GM12878 (cell line): ENCODE results near the gene MYO1D. TPM values are rescaled to one million over a fixed set of nuclear protein-coding genes. Genes with fewer than 3 reads are reported as not detected.

Experiments
- ATAC-seq: fragments of 200-7000 bp; cut with Tn5 transposase; 3 replicates; pipeline ENCODE4 v1.9.1; 2020; ENCODE audit warnings: mild to moderate bottlenecking, moderate library complexity
- BruUV-seq: library from RNA; stranded (reverse); fragments of 400-500 nt; replicated peaks from 2 replicates; lab custom pipeline; 2021; lab: Mats Ljungman, UMichigan
- CTCF ChIA-PET: fragments of 300-600 bp; sonication (Branson Sonifier 250); formaldehyde crosslinking; extraction: SDS; loops from one replicate; lab custom pipeline; 2021; ENCODE audit warnings: inconsistent platforms; lab: Yijun Ruan, JAX
- POLR2A ChIA-PET: fragments of 350-600 bp; formaldehyde crosslinking; extraction: SDS; loops from one replicate; lab custom pipeline; 2021; ENCODE audit warnings: inconsistent platforms; lab: Charles Lee
- RAD21 ChIA-PET: fragments of 300-600 bp; sonication (Branson Sonifier 250); formaldehyde crosslinking; loops from one replicate; lab custom pipeline; 2023; ENCODE audit warnings: antibody characterized with exemption; ENCODE audit not compliant: unreplicated experiment; lab: Charles Lee
- SMC1A ChIA-PET: fragments of 300-600 bp; sonication (Branson Sonifier 250); formaldehyde crosslinking; loops from one replicate; lab custom pipeline; 2023; ENCODE audit not compliant: unreplicated experiment, uncharacterized antibody; lab: Charles Lee
- DNase-seq: peaks from one replicate; pipeline ENCODE4 v3.0.0-alpha.2; 2011; ENCODE audit warnings: low read depth, low spot score
- FAIRE-seq: peaks from 3 replicates; lab custom pipeline; 2011; peaks lifted over from hg19 to GRCh38; lab: Jason Lieb, UNC
- H2AFZ ChIP-seq: 2 replicates; pipeline ENCODE4 v1.6.0; 2011; ENCODE audit warnings: low read depth, low read length, control low read depth; ENCODE audit not compliant: control insufficient read depth
- H3K27ac ChIP-seq: 2 replicates; pipeline ENCODE4 v1.5.1; 2011; ENCODE audit warnings: control low read depth; ENCODE audit not compliant: control insufficient read depth, insufficient read depth
- H3K27me3 ChIP-seq, 2 experiments: replicated peaks in 1 of 2; 2 replicates each; pipeline versions ENCODE4 v1.6.0 to v1.6.1; 2011; ENCODE audit warnings: low read length in 1 of 2; ENCODE audit not compliant: control insufficient read depth in 2 of 2, insufficient read depth in 2 of 2
- H3K36me3 ChIP-seq, 2 experiments: 2 replicates each; pipeline ENCODE4 v1.5.1; 2011; ENCODE audit warnings: low read length in 1 of 2; ENCODE audit not compliant: control insufficient read depth in 2 of 2, insufficient read depth in 2 of 2
- H3K4me1 ChIP-seq: 2 replicates; pipeline ENCODE4 v1.6.1; 2011; ENCODE audit warnings: mild to moderate bottlenecking, low read length, moderate library complexity, mixed read lengths; ENCODE audit not compliant: control insufficient read depth, insufficient read depth
- H3K4me2 ChIP-seq: 2 replicates; pipeline ENCODE4 v1.6.0; 2011; ENCODE audit warnings: control low read depth; ENCODE audit not compliant: control insufficient read depth, insufficient read depth
- H3K4me3 ChIP-seq: fragments of 200-600 bp; sonication (generic); 2 replicates; pipeline ENCODE4 v1.5.1; 2016
- H3K79me2 ChIP-seq: 2 replicates; pipeline ENCODE4 v1.6.0; 2011; ENCODE audit warnings: low read length; ENCODE audit not compliant: control insufficient read depth, insufficient read depth
- H3K9ac ChIP-seq: 2 replicates; pipeline ENCODE4 v1.8.0; 2011; ENCODE audit warnings: low read length, control low read depth, mixed read lengths; ENCODE audit not compliant: control insufficient read depth, insufficient read depth
- H3K9me3 ChIP-seq: replicated peaks from 3 replicates; pipeline ENCODE4 v1.5.1; 2011; ENCODE audit warnings: mild to moderate bottlenecking, low read length; ENCODE audit not compliant: control insufficient read depth, insufficient read depth
- H4K20me1 ChIP-seq: 2 replicates; pipeline ENCODE4 v1.6.0; 2011; ENCODE audit not compliant: control insufficient read depth, insufficient read depth
- BCL11A ChIP-seq: IDR thresholded peaks from 2 replicates; pipeline ENCODE4 v1.6.1; 2011; ENCODE audit warnings: low read depth, low read length
- BRCA1 ChIP-seq: IDR thresholded peaks from 2 replicates; pipeline ENCODE4 v1.6.1; 2011; ENCODE audit warnings: low read depth, low read length, improper control_type of control experiment
- CHD1 ChIP-seq: IDR thresholded peaks from 2 replicates; pipeline ENCODE4 v1.6.1; 2012; ENCODE audit warnings: low read depth, low read length, improper control_type of control experiment
- CHD4 ChIP-seq: fragments of 200-600 bp; sonication (generic); IDR thresholded peaks from 2 replicates; pipeline ENCODE4 v1.6.1; 2016; ENCODE audit warnings: mild to moderate bottlenecking
- IRF3 ChIP-seq: fragments of 450-650 bp; IDR thresholded peaks from 2 replicates; pipeline ENCODE4 v1.6.1; 2014; ENCODE audit warnings: mild to moderate bottlenecking
- JUNB ChIP-seq: IDR thresholded peaks from 2 replicates; pipeline ENCODE4 v1.6.1; 2016; ENCODE audit warnings: antibody characterized with exemption, mild to moderate bottlenecking
- KLF5 ChIP-seq: fragments of 450-650 bp; IDR thresholded peaks from 2 replicates; pipeline ENCODE4 v1.6.1; 2014; ENCODE audit warnings: mild to moderate bottlenecking; ENCODE audit not compliant: partially characterized antibody
- NBN ChIP-seq: fragments of 450-650 bp; IDR thresholded peaks from 2 replicates; pipeline ENCODE4 v1.6.1; 2016
- NR2F1 ChIP-seq: fragments of 450-650 bp; conservative IDR thresholded peaks from 2 replicates; pipeline ENCODE4 v1.6.1; 2017; ENCODE audit warnings: mild to moderate bottlenecking
- PML ChIP-seq: IDR thresholded peaks from 2 replicates; pipeline ENCODE4 v1.6.1; 2012; ENCODE audit warnings: low read length, inconsistent platforms
- PRDM15 ChIP-seq: fragments of 450-650 bp; formaldehyde crosslinking; IDR thresholded peaks from 2 replicates; pipeline ENCODE4 v1.4.0; 2020; ENCODE audit warnings: mild to moderate bottlenecking, moderate library complexity
- RUNX3 ChIP-seq: IDR thresholded peaks from 2 replicates; pipeline ENCODE4 v1.6.1; 2012; ENCODE audit warnings: low read length, inconsistent platforms
- SUPT20H ChIP-seq: IDR thresholded peaks from 2 replicates; pipeline ENCODE4 v1.6.1; 2011; ENCODE audit warnings: low read depth, mild to moderate bottlenecking, low read length, moderate library complexity, borderline replicate concordance; ENCODE audit not compliant: control insufficient read depth
- YY1 ChIP-seq: IDR thresholded peaks from 2 replicates; pipeline ENCODE4 v1.6.1; 2011; ENCODE audit warnings: low read depth, mild to moderate bottlenecking, low read length
- ZNF384 ChIP-seq: IDR thresholded peaks from 2 replicates; pipeline ENCODE4 v1.6.1; 2012; ENCODE audit warnings: low read depth, mild to moderate bottlenecking, low read length, improper control_type of control experiment, borderline replicate concordance
- ZNF622 ChIP-seq: fragments of 450-650 bp; IDR thresholded peaks from 2 replicates; pipeline ENCODE4 v1.6.1; 2017; ENCODE audit warnings: mild to moderate bottlenecking, inconsistent platforms
- WGBS: methylation state at CpG from one replicate; pipeline ENCODE4 v1.1.6; 2016; ENCODE audit warnings: low lambda C conversion rate; ENCODE audit not compliant: insufficient replicate concordance, insufficient coverage; ENCODE audit errors: missing lambda C conversion rate; 5-methylcytosine and 5-hydroxymethylcytosine counted together
- in situ Hi-C: fragments of 300-500 bp; cut with MboI; formaldehyde crosslinking; loops from 9 replicates; pipeline ENCODE4 v1.14.3; 2018; ENCODE audit warnings: mixed read lengths
- intact Hi-C: fragments of 100-400 bp; cut with micrococcal nuclease; formaldehyde crosslinking; loops from one replicate; pipeline ENCODE4 v1.14.2; 2022; ENCODE audit not compliant: unreplicated experiment
- polyA plus RNA-seq, 11 experiments: library from polyadenylated mRNA; depleted of rRNA in 4 of 11; unstranded in 6 of 11; stranded (reverse) in 5 of 11; fragments of >200 nt; fragmentation: Nextera tagmentation in 4 of 11; fragmentation: Illumina TruSeq in 1 of 11; extraction: Ambion mirVana in 4 of 11; extraction: Trizol in 1 of 11; gene quantifications; 1 replicate in 1 of 11; 2 replicates in 10 of 11; pipeline versions ENCODE4 v1.2.1 to v1.2.3, GENCODE V29; 2011 to 2016; ENCODE audit warnings: inconsistent platforms in 2 of 11, missing spikeins in 2 of 11, low read depth in 1 of 11
- total RNA-seq, 4 experiments: library from RNA; depleted of rRNA in 3 of 4; stranded (reverse); fragments of >200 nt in 3 of 4; fragmentation: Illumina TruSeq in 1 of 4; extraction: Trizol in 1 of 4; gene quantifications; 2 replicates each; pipeline versions ENCODE4 v1.2.1 to v1.2.3, GENCODE V29; 2013 to 2021
- TF ChIP-seq, protein P1 (sequence below): IDR thresholded peaks from 2 replicates; pipeline ENCODE4 v1.6.1; 2012; ENCODE audit warnings: low read depth, low read length, improper control_type of control experiment

MYO1D gene
- total and polyA plus RNA-seq, 10 of the 15 experiments (the other 5 are each of a cell fraction or from before 2014, with no cell fraction given): 1.8 to 37.7 (median 25.4) TPM

GRCh38 chr17:32910769-32911168 is 33.8 kb upstream of the MYO1D start (continued):
- TF ChIP-seq PRDM15 (CRISPR knock-in tag): no peak
- no peak for TF ChIP-seq CHD4
- TF ChIP-seq YY1: no peak
- TF ChIP-seq, all 136 proteins: peak for 0

DNA sequence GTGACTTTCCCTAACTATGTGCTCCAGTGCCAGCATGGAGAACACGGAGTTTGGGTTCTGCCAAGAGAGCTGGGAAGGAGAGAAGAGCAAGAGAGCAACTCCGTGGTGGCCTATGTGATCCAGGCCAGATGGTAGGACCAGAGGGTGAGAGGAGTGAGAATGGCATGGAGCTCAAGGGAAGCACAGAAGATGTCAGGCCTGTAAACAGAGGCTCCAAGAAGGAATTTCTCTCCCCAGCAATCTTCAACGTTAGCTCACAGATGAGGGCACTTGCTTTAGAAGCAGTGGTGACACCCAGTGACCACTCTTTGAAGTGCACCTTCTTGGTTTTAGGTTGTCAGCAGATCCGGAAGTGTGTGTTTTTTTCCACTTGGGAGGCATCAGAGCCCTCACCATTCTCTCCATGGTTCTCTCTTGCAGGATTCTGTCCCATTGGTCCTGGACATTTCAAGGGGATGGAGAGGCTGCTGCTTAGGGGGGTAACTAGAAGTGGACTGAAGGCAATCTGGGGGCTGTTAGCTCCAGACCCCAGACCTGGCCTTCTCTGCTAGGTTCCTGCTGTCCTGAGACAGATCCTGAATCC is 33.0 kb upstream of the MYO1D start:
- intact Hi-C loops (loop anchor here (1.0 kb wide), 1 partner anchor 127 kb away; no protein-coding TSS in a partner anchor), in situ Hi-C loops (loop anchor here (10.0 to 25.0 kb wide), 2 partner anchors 125 to 448 kb away; no protein-coding TSS in a partner anchor)
- peak; percentile 97 for ATAC-seq
- peak; percentile 46 for DNase-seq
- CTCF ChIA-PET: interaction anchor here (0.6 to 12.1 kb wide), 40 partner anchors 10 to 840 kb away, joined by 3 to 206 read pairs (median 4); partner anchors contain the start of gene MYO1D
- H3K4me3 ChIP-seq: no peak overlapping the region
- no peaks in the 10 kb centered on the region for H3K4me1 ChIP-seq
- H3K36me3 ChIP-seq: no peaks in the 10 kb centered on the region
- H3K9ac ChIP-seq: no peak overlapping the region
- SMC1A ChIA-PET: interaction anchor here (0.7 to 13.9 kb wide), 24 partner anchors 9 to 445 kb away, joined by 3 to 137 read pairs (median 4); partner anchors contain the start of gene MYO1D
- no TSS peak for BruUV-seq
- H2AFZ ChIP-seq: peak overlapping the region; percentile 93
- H3K4me2 ChIP-seq: no peak overlapping the region
- RAD21 ChIA-PET: interaction anchor here (0.7 to 3.3 kb wide), 16 partner anchors 12 to 449 kb away, joined by 3 to 60 read pairs (median 4); partner anchors contain the start of gene MYO1D
- 42% methylated on average over 4 of the region's 4 CpGs for WGBS
- FAIRE-seq: peak; percentile 74
- H3K27ac ChIP-seq: no peak overlapping the region
- H3K27me3 ChIP-seq: no peaks in the 10 kb centered on the region
- H3K79me2 ChIP-seq: no peaks in the 10 kb centered on the region
- H3K9me3 ChIP-seq: no peaks in the 10 kb centered on the region; the same call in 2 of the 3 replicates
- POLR2A ChIA-PET: interaction anchor here (0.8 to 1.4 kb wide), 3 partner anchors 31 to 128 kb away, joined by 3 to 5 read pairs (median 3); no protein-coding TSS in a partner anchor
- no peaks in the 10 kb centered on the region for H4K20me1 ChIP-seq
- TF ChIP-seq BRCA1 (no peak), ZNF384 (peak; percentile 64; the same call in 1 of the 2 replicates), RUNX3 (peak; percentile 23; the same call in 1 of the 2 replicates), BCL11A (no peak), JUNB (no peak), KLF5 (no peak), NBN (0 out of 2 replicates have a peak, but pooled peaks have one; percentile 51), SUPT20H (no peak), ZNF622 (no peak), IRF3 (no peak), NR2F1 (no peak), PML (no peak), CHD1 (no peak)
- TF ChIP-seq, protein P1, sequence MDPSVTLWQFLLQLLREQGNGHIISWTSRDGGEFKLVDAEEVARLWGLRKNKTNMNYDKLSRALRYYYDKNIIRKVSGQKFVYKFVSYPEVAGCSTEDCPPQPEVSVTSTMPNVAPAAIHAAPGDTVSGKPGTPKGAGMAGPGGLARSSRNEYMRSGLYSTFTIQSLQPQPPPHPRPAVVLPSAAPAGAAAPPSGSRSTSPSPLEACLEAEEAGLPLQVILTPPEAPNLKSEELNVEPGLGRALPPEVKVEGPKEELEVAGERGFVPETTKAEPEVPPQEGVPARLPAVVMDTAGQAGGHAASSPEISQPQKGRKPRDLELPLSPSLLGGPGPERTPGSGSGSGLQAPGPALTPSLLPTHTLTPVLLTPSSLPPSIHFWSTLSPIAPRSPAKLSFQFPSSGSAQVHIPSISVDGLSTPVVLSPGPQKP: 0 out of 2 replicates have a peak, but pooled peaks have one; percentile 37
